Astrocyte (in vitro differentiated cells and primary cell): Measurements from ENCODE around the gene YEATS4.

ENCODE experiments used
- EZH2 ChIP-seq: IDR thresholded peaks from 2 replicates; pipeline ENCODE4 v1.6.1; 2012; ENCODE audit warnings: mild to moderate bottlenecking, low read length, inconsistent platforms; ENCODE audit not compliant: insufficient read depth
- TF ChIP-seq, protein P1 (sequence below): IDR thresholded peaks from 2 replicates; pipeline ENCODE4 v1.5.1; 2011; ENCODE audit warnings: low read depth, mild to moderate bottlenecking, inconsistent platforms, low read length, moderate library complexity; ENCODE audit not compliant: insufficient read depth

DNA sequence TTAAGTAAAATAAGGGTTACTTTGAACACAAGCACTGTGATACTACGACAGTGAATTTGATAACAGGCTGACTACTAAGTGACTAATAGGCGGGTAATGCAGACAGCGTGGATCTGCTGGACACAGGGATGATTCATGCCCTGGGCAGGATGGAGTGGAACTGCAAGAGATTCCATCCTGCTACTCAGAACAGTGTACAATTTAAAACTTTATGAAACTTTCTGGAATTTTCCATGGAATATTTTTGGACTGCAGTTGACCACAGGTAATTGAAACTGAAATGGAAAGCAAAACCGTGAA, 46.0 kb downstream of the YEATS4 start:
- TF ChIP-seq, protein P1, sequence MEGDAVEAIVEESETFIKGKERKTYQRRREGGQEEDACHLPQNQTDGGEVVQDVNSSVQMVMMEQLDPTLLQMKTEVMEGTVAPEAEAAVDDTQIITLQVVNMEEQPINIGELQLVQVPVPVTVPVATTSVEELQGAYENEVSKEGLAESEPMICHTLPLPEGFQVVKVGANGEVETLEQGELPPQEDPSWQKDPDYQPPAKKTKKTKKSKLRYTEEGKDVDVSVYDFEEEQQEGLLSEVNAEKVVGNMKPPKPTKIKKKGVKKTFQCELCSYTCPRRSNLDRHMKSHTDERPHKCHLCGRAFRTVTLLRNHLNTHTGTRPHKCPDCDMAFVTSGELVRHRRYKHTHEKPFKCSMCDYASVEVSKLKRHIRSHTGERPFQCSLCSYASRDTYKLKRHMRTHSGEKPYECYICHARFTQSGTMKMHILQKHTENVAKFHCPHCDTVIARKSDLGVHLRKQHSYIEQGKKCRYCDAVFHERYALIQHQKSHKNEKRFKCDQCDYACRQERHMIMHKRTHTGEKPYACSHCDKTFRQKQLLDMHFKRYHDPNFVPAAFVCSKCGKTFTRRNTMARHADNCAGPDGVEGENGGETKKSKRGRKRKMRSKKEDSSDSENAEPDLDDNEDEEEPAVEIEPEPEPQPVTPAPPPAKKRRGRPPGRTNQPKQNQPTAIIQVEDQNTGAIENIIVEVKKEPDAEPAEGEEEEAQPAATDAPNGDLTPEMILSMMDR, result no peak
- no peak for TF ChIP-seq EZH2
